Measurements from ENCODE around the gene IRF3. TPM values are rescaled to one million over a fixed set of nuclear protein-coding genes. Genes with fewer than 3 reads are reported as not detected.
"Not testable (repeated sequence)": the region's sequence is repeated elsewhere in the genome, so short reads cannot be mapped to it uniquely, and the experiment has no call there.

The IRF3 gene
- total RNA-seq, 1 donor from 2014 or later = 29.5 TPM

- no peaks in the 10 kb centered on the region for H3K79me2 ChIP-seq (ENCODE audit: low read depth)
- no peaks in the 10 kb centered on the region for H3K4me1 ChIP-seq
- H3K9me3 ChIP-seq (ENCODE audit: low read depth) = no peaks in the 10 kb centered on the region
- DNase-seq (ENCODE audit: low spot score) = no peak
- H3K4me3 ChIP-seq = no peak overlapping the region
- peaks cover 32% of the 10 kb centered on the region for H3F3A ChIP-seq (ENCODE audit: low read depth)
- peaks cover 16% of the 10 kb centered on the region for H4K20me1 ChIP-seq (ENCODE audit: low read depth)
- no peak overlapping the region for H3K9ac ChIP-seq
- TF ChIP-seq, protein P1, sequence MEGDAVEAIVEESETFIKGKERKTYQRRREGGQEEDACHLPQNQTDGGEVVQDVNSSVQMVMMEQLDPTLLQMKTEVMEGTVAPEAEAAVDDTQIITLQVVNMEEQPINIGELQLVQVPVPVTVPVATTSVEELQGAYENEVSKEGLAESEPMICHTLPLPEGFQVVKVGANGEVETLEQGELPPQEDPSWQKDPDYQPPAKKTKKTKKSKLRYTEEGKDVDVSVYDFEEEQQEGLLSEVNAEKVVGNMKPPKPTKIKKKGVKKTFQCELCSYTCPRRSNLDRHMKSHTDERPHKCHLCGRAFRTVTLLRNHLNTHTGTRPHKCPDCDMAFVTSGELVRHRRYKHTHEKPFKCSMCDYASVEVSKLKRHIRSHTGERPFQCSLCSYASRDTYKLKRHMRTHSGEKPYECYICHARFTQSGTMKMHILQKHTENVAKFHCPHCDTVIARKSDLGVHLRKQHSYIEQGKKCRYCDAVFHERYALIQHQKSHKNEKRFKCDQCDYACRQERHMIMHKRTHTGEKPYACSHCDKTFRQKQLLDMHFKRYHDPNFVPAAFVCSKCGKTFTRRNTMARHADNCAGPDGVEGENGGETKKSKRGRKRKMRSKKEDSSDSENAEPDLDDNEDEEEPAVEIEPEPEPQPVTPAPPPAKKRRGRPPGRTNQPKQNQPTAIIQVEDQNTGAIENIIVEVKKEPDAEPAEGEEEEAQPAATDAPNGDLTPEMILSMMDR (IDR thresholded peaks at IDR 0.05) = no peak
- TF ChIP-seq EZH2 (IDR thresholded peaks at IDR 0.05) (no peak), EZH2phosphoT487 (IDR thresholded peaks at IDR 0.05) (no peak)
- H2AFZ ChIP-seq (replicated peaks) = no peak overlapping the region
- no peaks in the 10 kb centered on the region for H3K27me3 ChIP-seq
- no peak overlapping the region for H3K27ac Mint-ChIP-seq
- H3K9me3 Mint-ChIP-seq = no peaks in the 10 kb centered on the region
- peaks cover 22% of the 10 kb centered on the region for H3K36me3 Mint-ChIP-seq
- no peak overlapping the region for H3K27ac ChIP-seq
- H3K27me3 Mint-ChIP-seq (ENCODE audit: insufficient read depth, low read depth) = peaks cover 2% of the 10 kb centered on the region
- H3K4me1 Mint-ChIP-seq = peaks cover 2% of the 10 kb centered on the region
- no peak overlapping the region for H3K4me3 Mint-ChIP-seq
- no peak overlapping the region for H3K4me2 ChIP-seq
- H3K36me3 ChIP-seq = peaks cover 2% of the 10 kb centered on the region
Measured at GRCh38 chr19:49624967-49625910, 40.4 kb downstream of the IRF3 start.

DNA sequence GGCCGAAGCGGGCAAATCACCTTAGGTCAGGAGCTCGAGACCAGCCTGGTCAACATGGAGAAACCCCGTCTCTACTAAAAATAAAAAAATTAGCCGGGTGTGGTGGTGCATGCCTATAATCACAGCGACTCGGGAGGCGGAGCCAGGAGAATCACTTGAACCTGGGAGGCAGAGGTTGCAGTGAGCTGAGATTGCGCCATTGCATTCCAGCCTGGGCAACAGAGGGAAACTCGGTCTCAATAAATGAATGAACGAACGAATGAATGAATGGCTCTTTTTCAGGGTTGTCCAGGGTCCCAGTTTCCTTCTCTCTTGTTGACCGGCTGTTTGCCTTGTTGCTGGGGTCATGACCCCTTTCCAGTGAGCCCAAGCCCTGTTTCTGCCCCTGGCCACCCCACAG is 47.8 kb downstream of the IRF3 start:
- H3K36me3 Mint-ChIP-seq = peaks cover 34% of the 10 kb centered on the region
- H3K27ac Mint-ChIP-seq; H3K4me2 ChIP-seq; H3K9me3 ChIP-seq (ENCODE audit: low read depth); H3K27me3 ChIP-seq; H3K9me3 Mint-ChIP-seq; H2AFZ ChIP-seq (replicated peaks); H3K4me1 ChIP-seq; H3K9ac ChIP-seq; H3K4me3 Mint-ChIP-seq; H3F3A ChIP-seq (ENCODE audit: low read depth); H3K4me1 Mint-ChIP-seq; H3K36me3 ChIP-seq; H3K4me3 ChIP-seq; H3K27ac ChIP-seq; H3K27me3 Mint-ChIP-seq (ENCODE audit: insufficient read depth, low read depth); DNase-seq (ENCODE audit: low spot score): not testable (repeated sequence)
- Histone ChIP-seq H3K79me2 (ENCODE audit: low read depth) (peaks cover 24% of the 10 kb centered on the region), H4K20me1 (ENCODE audit: low read depth) (peaks cover 40% of the 10 kb centered on the region)

GRCh38 chr19:49616945-49617344 is 48.7 kb downstream of the IRF3 start:
- peaks cover 49% of the 10 kb centered on the region for H4K20me1 ChIP-seq (ENCODE audit: low read depth)
- Mint-ChIP-seq H3K9me3 (no peaks in the 10 kb centered on the region), H3K4me3 (no peak overlapping the region), H3K4me1 (peaks cover under 1% of the 10 kb centered on the region), H3K36me3 (peaks cover 31% of the 10 kb centered on the region), H3K27me3 (ENCODE audit: insufficient read depth, low read depth) (peaks cover 6% of the 10 kb centered on the region), H3K27ac (no peak overlapping the region)
- peaks cover under 1% of the 10 kb centered on the region for H3F3A ChIP-seq (ENCODE audit: low read depth)
- no peak overlapping the region for H3K9ac ChIP-seq
- TF ChIP-seq EZH2phosphoT487 (IDR thresholded peaks at IDR 0.05) (no peak), EZH2 (IDR thresholded peaks at IDR 0.05) (no peak)
- TF ChIP-seq, protein P1 (IDR thresholded peaks at IDR 0.05) = no peak
- H3K4me3 ChIP-seq = no peak overlapping the region
- H3K9me3 ChIP-seq (ENCODE audit: low read depth) = no peaks in the 10 kb centered on the region
- H3K36me3 ChIP-seq = peaks cover 5% of the 10 kb centered on the region
- H3K27me3 ChIP-seq = no peaks in the 10 kb centered on the region
- H3K27ac ChIP-seq = no peak overlapping the region
- H2AFZ ChIP-seq (replicated peaks) = no peak overlapping the region
- H3K4me2 ChIP-seq = no peak overlapping the region
- no peaks in the 10 kb centered on the region for H3K4me1 ChIP-seq
- DNase-seq (ENCODE audit: low spot score) = no peak
- peaks cover 33% of the 10 kb centered on the region for H3K79me2 ChIP-seq (ENCODE audit: low read depth)

GRCh38 chr19:49616532-49616931 is 49.1 kb downstream of the IRF3 start:
- Histone ChIP-seq H3K9ac (no peak overlapping the region), H3K9me3 (ENCODE audit: low read depth) (no peaks in the 10 kb centered on the region), H3F3A (ENCODE audit: low read depth) (no peaks in the 10 kb centered on the region), H3K4me1 (no peaks in the 10 kb centered on the region), H3K27me3 (no peaks in the 10 kb centered on the region), H3K27ac (no peak overlapping the region), H3K79me2 (ENCODE audit: low read depth) (peaks cover 35% of the 10 kb centered on the region), H3K4me2 (no peak overlapping the region), H4K20me1 (ENCODE audit: low read depth) (peaks cover 51% of the 10 kb centered on the region), H3K4me3 (no peak overlapping the region), H3K36me3 (peaks cover 5% of the 10 kb centered on the region), H2AFZ (replicated peaks) (no peak overlapping the region)
- peaks cover 6% of the 10 kb centered on the region for H3K27me3 Mint-ChIP-seq (ENCODE audit: insufficient read depth, low read depth)
- TF ChIP-seq EZH2phosphoT487 (IDR thresholded peaks at IDR 0.05) (no peak), EZH2 (IDR thresholded peaks at IDR 0.05) (no peak)
- TF ChIP-seq, protein P1 (IDR thresholded peaks at IDR 0.05) = no peak
- H3K4me3 Mint-ChIP-seq = no peak overlapping the region
- peaks cover 28% of the 10 kb centered on the region for H3K36me3 Mint-ChIP-seq
- H3K27ac Mint-ChIP-seq = no peak overlapping the region
- H3K9me3 Mint-ChIP-seq = no peaks in the 10 kb centered on the region
- no peak for DNase-seq (ENCODE audit: low spot score)
- H3K4me1 Mint-ChIP-seq = no peaks in the 10 kb centered on the region
